Sigmoid colon (tissue), 7 donors: Measurements from ENCODE around the gene TMPRSS4. TPM values are rescaled to one million over a fixed set of nuclear protein-coding genes. Genes with fewer than 3 reads are reported as not detected.

Source experiments
- DNase-seq: peaks from one replicate; pipeline ENCODE4 v3.0.0-alpha.2; 2019
- H3K27ac ChIP-seq, 4 donors: fragments of 200-600 bp; sonication (generic); one replicate each; pipeline ENCODE4 v1.5.1; 2016 to 2019; ENCODE audit warnings: mild to moderate bottlenecking in 1 of 4
- H3K27me3 ChIP-seq, 3 donors: fragments of 200-600 bp; sonication (generic); one replicate each; pipeline ENCODE4 v1.5.1; 2019; ENCODE audit warnings: mild to moderate bottlenecking in 1 of 3
- H3K36me3 ChIP-seq, 4 donors: fragments of 200-600 bp; sonication (generic); one replicate each; pipeline ENCODE4 v1.5.1; 2016 to 2019
- H3K4me1 ChIP-seq, 4 donors: fragments of 200-600 bp; sonication (generic); one replicate each; pipeline ENCODE4 v1.5.1; 2017 to 2019
- H3K4me3 ChIP-seq, 4 donors: fragments of 200-600 bp; sonication (generic); one replicate each; pipeline ENCODE4 v1.5.1; 2017 to 2019; ENCODE audit warnings: mild to moderate bottlenecking in 2 of 4, moderate library complexity in 1 of 4
- H3K9me3 ChIP-seq, 4 donors: fragments of 200-600 bp in 3 of 4; sonication (generic) in 3 of 4; one replicate each; pipeline versions ENCODE4 v1.5.1 to v1.6.1; 2013 to 2019
- EP300 ChIP-seq, 4 donors: sonication (generic); formaldehyde crosslinking; IDR thresholded peaks; one replicate each; pipeline ENCODE4 v1.6.1; 2017; ENCODE audit warnings: antibody characterized with exemption in 4 of 4
- POLR2A ChIP-seq, 2 donors: fragments of 450-650 bp; IDR thresholded peaks; one replicate each; pipeline ENCODE4 v1.6.1; 2016; ENCODE audit warnings: antibody characterized with exemption in 2 of 2, mild to moderate bottlenecking in 2 of 2, moderate library complexity in 2 of 2
- POLR2AphosphoS5 ChIP-seq, 4 donors: sonication (generic); formaldehyde crosslinking; IDR thresholded peaks; one replicate each; pipeline ENCODE4 v1.6.1; 2017; ENCODE audit warnings: antibody characterized with exemption in 4 of 4
- WGBS, 2 donors: extraction: QIAGEN DNeasy Blood & Tissue Kit; methylation state at CpG; one replicate each; pipeline ENCODE4 v1.1.7; 2013; 5-methylcytosine and 5-hydroxymethylcytosine counted together
- intact Hi-C: fragments of 100-400 bp; cut with DNase I; formaldehyde crosslinking; loops from one replicate; pipeline ENCODE4 v1.15.1; 2023
- polyA plus RNA-seq, 3 donors: library from polyadenylated mRNA; stranded (reverse); fragments of 200-250 nt; gene quantifications; one replicate each; pipeline ENCODE4 v1.2.3, GENCODE V29; 2013
- total RNA-seq, 4 donors: library from RNA; depleted of rRNA; stranded (reverse); fragments of >200 nt; gene quantifications; one replicate each; pipeline ENCODE4 v1.1.0, GENCODE V29; 2016
- TF ChIP-seq, protein P1 (sequence below), 4 experiments: fragments of 450-650 bp in 3 of 4; fragments of 200-600 bp in 1 of 4; IDR thresholded peaks; one replicate each; pipeline ENCODE4 v1.5.1; 2016 to 2019; ENCODE audit warnings: antibody characterized with exemption in 4 of 4, mild to moderate bottlenecking in 3 of 4, moderate library complexity in 2 of 4
- donor health status: healthy with polysubstance abuse.
- donor health status: Bipolar disorder and iron deficiency.
- donor health status: healthy.

Gene TMPRSS4
- total and polyA plus RNA-seq, 7 donors: 1.4 to 134 (median 84.6) TPM; not detected in 3

DNA sequence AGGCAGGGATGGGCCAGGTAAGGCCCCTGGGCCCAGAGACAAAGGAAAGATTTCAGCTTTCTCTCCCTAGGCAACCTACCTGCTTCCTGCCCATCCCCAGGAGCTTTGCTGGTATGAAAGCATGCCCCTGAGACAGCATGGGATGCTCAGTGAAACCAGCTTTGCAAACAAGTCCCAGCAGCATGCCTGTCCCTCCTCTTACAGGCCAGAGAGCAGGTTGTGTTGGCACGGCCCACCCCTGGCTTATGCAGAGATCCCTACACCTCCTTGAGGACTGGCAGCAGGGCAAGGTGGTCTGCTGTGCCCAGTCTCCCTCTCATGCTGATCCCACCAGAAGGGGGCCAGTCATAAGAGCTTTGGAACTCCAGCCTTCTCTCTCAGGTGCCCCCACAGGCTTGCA is 72.6 kb downstream of the TMPRSS4 start:
- no peak for DNase-seq
- 84 to 98% methylated on average over 1 of the region's 1 CpG for WGBS, 2 donors
- Histone ChIP-seq H3K36me3 (no peaks in the 10 kb centered on the region), H3K9me3 (no peaks in the 10 kb centered on the region), H3K4me3 (no peak overlapping the region), H3K4me1 (peaks cover 0 to 35% (median 29%) of the 10 kb centered on the region in 4 donors), H3K27me3 (peaks cover 7 to 44% (median 22%) of the 10 kb centered on the region in 3 donors), H3K27ac (no peak overlapping the region)
- TF ChIP-seq POLR2AphosphoS5 (IDR thresholded peaks at IDR 0.05) (no peak), POLR2A (IDR thresholded peaks at IDR 0.05) (no peak), EP300 (IDR thresholded peaks at IDR 0.05) (no peak)
- TF ChIP-seq, protein P1, sequence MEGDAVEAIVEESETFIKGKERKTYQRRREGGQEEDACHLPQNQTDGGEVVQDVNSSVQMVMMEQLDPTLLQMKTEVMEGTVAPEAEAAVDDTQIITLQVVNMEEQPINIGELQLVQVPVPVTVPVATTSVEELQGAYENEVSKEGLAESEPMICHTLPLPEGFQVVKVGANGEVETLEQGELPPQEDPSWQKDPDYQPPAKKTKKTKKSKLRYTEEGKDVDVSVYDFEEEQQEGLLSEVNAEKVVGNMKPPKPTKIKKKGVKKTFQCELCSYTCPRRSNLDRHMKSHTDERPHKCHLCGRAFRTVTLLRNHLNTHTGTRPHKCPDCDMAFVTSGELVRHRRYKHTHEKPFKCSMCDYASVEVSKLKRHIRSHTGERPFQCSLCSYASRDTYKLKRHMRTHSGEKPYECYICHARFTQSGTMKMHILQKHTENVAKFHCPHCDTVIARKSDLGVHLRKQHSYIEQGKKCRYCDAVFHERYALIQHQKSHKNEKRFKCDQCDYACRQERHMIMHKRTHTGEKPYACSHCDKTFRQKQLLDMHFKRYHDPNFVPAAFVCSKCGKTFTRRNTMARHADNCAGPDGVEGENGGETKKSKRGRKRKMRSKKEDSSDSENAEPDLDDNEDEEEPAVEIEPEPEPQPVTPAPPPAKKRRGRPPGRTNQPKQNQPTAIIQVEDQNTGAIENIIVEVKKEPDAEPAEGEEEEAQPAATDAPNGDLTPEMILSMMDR (IDR thresholded peaks at IDR 0.05): no peak
- intact Hi-C loops: loop anchor here (5.0 kb wide), 1 partner anchor 203 kb away; no protein-coding TSS in a partner anchor

GRCh38 chr11:118151431-118151830 is 74.6 kb downstream of the TMPRSS4 start:
- Histone ChIP-seq H3K4me3 (no peak overlapping the region), H3K36me3 (no peaks in the 10 kb centered on the region), H3K27ac (no peak overlapping the region), H3K4me1 (peaks cover 0 to 26% (median 23%) of the 10 kb centered on the region in 4 donors), H3K9me3 (no peaks in the 10 kb centered on the region), H3K27me3 (peaks cover 7 to 59% (median 39%) of the 10 kb centered on the region in 3 donors)
- DNase-seq: no peak
- WGBS, 2 donors: 28 to 54% methylated on average over 5 of the region's 5 CpGs
- intact Hi-C loops: no loop called here
- TF ChIP-seq POLR2AphosphoS5 (IDR thresholded peaks at IDR 0.05): no peak
- no peak for TF ChIP-seq EP300 (IDR thresholded peaks at IDR 0.05)
- TF ChIP-seq, protein P1 (IDR thresholded peaks at IDR 0.05): no peak

GRCh38 chr11:118152020-118152551 is 75.2 kb downstream of the TMPRSS4 start:
- H3K27ac ChIP-seq: peak overlapping the region in 2 of 4 donors; percentile 20 to 34
- DNase-seq: no peak
- intact Hi-C loops: no loop called here
- WGBS, 2 donors: 15 to 31% methylated on average over 16 of the region's 16 CpGs
- H3K4me3 ChIP-seq: peak overlapping the region; percentile 27 to 62 (median 52)
- no peaks in the 10 kb centered on the region for H3K36me3 ChIP-seq
- no peak for TF ChIP-seq POLR2AphosphoS5 (IDR thresholded peaks at IDR 0.05)
- TF ChIP-seq POLR2A (IDR thresholded peaks at IDR 0.05): no peak
- TF ChIP-seq EP300 (IDR thresholded peaks at IDR 0.05): no peak
- TF ChIP-seq, protein P1 (IDR thresholded peaks at IDR 0.05): no peak
- H3K27me3 ChIP-seq: peaks cover 7 to 65% (median 45%) of the 10 kb centered on the region in 3 donors
- H3K9me3 ChIP-seq: no peaks in the 10 kb centered on the region
- H3K4me1 ChIP-seq: peaks cover 0 to 29% (median 24%) of the 10 kb centered on the region in 4 donors

DNA sequence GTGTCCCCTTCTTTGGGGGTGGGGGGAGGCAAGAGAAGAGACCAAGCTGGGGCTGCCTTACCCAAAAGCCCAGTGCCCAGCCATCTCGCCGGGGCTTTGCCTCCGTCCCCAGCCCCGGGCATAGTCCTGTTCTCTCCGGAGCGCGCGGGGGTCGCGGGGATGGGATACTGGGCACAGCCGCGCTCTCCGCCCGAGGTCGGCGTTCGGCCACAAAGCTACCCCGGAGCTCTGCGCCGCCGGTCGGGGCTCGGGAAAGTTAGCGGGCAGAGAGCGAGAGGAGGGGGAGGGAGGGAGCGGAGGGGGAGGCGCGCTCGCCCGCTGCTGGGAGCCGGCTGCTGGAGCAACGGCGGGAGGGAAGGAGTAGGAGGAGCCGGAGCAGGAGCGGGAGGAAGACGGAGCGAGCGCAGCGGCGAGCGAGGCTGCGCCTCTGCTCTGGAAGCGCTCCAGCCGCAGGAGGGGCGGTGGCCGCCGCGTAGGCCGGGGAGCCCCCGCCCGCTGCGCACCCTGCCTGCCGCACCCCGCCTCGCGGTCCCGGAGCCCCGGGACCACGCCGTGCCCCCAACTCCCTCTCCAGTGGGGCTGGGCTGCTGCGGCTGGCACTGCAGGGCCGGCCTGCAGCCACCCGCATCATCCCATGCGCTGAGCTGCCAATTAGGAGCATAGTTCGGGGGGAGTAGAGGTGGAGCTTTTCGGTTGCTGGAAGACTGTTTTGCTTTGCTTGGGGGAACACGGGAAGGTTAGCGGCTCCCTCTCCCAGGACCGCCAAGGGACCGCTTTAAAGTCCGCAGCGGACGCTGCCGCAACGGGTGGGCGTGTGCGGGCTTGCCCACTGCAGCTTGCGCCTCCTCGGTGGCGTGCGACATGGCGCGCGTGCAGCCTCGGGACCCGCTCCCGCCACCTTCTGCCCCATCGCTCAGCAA is 75.9 kb downstream of the TMPRSS4 start, which contains the start of gene SCN4B:
SCN4B (minus strand) TSS at position 272 of the 920 bp plus-strand sequence; CDS start at position 122, 150 bp downstream.
- peaks cover 7 to 73% (median 49%) of the 10 kb centered on the region in 3 donors for H3K27me3 ChIP-seq
- H3K4me3 ChIP-seq: peak within 1 kb of the TSS; percentile 27 to 62 (median 52)
- peaks cover 0 to 29% (median 24%) of the 10 kb centered on the region in 4 donors for H3K4me1 ChIP-seq
- no peak for TF ChIP-seq EP300 (IDR thresholded peaks at IDR 0.05)
- TF ChIP-seq POLR2AphosphoS5 (IDR thresholded peaks at IDR 0.05): no peak
- no peak for TF ChIP-seq POLR2A (IDR thresholded peaks at IDR 0.05)
- no peaks in the 10 kb centered on the region for H3K36me3 ChIP-seq
- H3K9me3 ChIP-seq: no peaks in the 10 kb centered on the region
- DNase-seq: peak; percentile 87
- intact Hi-C loops: no loop called here
- 1% methylated on average over 88 of the region's 88 CpGs for WGBS, 2 donors
- peak within 1 kb of the TSS in 3 of 4 donors; percentile 19 to 34 (median 20) for H3K27ac ChIP-seq

DNA sequence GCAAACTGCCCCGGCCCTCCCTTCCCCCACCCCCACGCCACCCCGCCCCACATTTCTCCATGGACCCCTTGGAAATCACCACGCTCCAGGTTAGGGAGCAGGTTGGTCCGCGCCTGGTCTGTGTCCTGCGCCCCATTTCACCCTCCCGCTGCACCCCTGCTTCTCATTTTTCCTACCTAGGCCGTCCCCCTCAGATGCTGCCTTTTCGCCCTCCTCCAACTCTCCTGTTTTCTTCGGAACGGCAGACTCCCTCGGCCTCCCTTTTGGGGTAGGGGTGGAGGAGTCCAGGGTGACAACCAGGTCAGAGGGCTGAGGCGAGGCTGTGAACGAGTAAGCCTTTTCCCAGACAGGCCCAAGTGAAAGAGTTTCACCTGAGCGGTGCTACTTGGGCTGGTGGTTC is 76.6 kb downstream of the TMPRSS4 start:
- H3K4me1 ChIP-seq: peaks cover 0 to 29% (median 24%) of the 10 kb centered on the region in 4 donors
- WGBS, 2 donors: 19 to 27% methylated on average over 16 of the region's 16 CpGs
- intact Hi-C loops: no loop called here
- TF ChIP-seq, protein P1 (IDR thresholded peaks at IDR 0.05): no peak
- TF ChIP-seq POLR2A (IDR thresholded peaks at IDR 0.05): no peak
- H3K27me3 ChIP-seq: peaks cover 7 to 76% (median 49%) of the 10 kb centered on the region in 3 donors
- H3K27ac ChIP-seq: no peak overlapping the region
- H3K36me3 ChIP-seq: no peaks in the 10 kb centered on the region
- H3K4me3 ChIP-seq: peak overlapping the region in 3 of 4 donors; percentile 45 to 62 (median 58)
- H3K9me3 ChIP-seq: no peaks in the 10 kb centered on the region
- no peak for DNase-seq
